AG09309 (cell line): Measurements from ENCODE around the gene HOMER1.

Experiments used
- DNase-seq: peaks from one replicate; pipeline ENCODE4 v3.0.0-alpha.2; 2010; ENCODE audit warnings: low read depth
- H3K4me3 ChIP-seq: 2 replicates; pipeline ENCODE4 v1.5.1; 2011; ENCODE audit warnings: mild to moderate bottlenecking, low read depth, low read length, moderate library complexity; ENCODE audit not compliant: control insufficient read depth
- TF ChIP-seq, protein P1 (sequence below): IDR thresholded peaks from 2 replicates; pipeline ENCODE4 v1.5.1; 2011; ENCODE audit warnings: mild to moderate bottlenecking, low read depth, low read length, inconsistent platforms; ENCODE audit not compliant: insufficient read depth, control insufficient read depth; ENCODE audit errors: missing control alignments

The HOMER1 gene

DNA sequence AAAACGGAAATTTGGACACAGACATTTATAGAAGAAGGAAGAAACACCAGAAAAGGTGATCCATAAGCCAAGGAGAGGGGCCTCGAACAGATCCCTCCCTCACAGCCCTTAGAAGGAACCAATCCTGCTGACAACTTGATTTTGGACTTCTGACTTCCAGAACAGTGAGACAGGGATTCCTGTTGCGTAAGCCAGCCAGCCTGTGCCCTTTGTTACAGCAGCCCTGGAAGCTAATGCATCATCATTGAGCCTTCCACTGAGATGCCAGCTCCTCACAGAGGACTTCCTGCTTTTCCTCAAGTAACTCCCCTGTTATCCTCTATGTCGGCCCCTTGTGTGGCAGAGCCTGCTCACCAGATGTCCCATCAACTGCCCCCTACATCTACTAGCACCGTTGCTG, 183.9 kb downstream of the HOMER1 start:
- TF ChIP-seq, protein P1, sequence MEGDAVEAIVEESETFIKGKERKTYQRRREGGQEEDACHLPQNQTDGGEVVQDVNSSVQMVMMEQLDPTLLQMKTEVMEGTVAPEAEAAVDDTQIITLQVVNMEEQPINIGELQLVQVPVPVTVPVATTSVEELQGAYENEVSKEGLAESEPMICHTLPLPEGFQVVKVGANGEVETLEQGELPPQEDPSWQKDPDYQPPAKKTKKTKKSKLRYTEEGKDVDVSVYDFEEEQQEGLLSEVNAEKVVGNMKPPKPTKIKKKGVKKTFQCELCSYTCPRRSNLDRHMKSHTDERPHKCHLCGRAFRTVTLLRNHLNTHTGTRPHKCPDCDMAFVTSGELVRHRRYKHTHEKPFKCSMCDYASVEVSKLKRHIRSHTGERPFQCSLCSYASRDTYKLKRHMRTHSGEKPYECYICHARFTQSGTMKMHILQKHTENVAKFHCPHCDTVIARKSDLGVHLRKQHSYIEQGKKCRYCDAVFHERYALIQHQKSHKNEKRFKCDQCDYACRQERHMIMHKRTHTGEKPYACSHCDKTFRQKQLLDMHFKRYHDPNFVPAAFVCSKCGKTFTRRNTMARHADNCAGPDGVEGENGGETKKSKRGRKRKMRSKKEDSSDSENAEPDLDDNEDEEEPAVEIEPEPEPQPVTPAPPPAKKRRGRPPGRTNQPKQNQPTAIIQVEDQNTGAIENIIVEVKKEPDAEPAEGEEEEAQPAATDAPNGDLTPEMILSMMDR: no peak
- no peak for DNase-seq
- H3K4me3 ChIP-seq: no peak overlapping the region

DNA sequence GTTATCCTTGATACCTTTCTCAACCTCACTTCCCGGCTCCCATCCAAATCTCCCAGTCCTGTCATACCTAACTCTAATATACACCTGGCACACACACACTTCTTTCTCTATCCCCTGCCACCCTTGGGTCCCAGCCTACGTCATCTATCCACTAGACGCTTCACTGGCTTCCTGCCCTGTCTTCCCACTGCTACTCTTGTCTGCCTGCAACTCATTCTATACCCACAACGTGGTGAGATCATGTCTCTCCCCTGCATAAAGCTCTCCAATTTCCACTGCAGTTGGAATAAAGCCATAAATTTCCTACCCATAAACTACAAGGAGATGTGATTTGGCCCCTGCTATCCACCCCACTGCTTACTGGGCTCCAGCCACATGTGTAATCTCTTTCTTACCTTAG, 184.5 kb downstream of the HOMER1 start:
- DNase-seq: no peak
- TF ChIP-seq, protein P1: no peak
- no peak overlapping the region for H3K4me3 ChIP-seq
